Transverse colon (tissue), 4 donors: Measurements from ENCODE around the gene TGM3.

Experiments used
- CTCF ChIP-seq, 5 experiments: fragments of 200-600 bp in 3 of 5; fragments of 450-650 bp in 2 of 5; sonication (generic) in 3 of 5; IDR thresholded peaks; 1 replicate in 2 of 5; 2 replicates in 3 of 5; pipeline ENCODE4 v1.5.1; 2016 to 2017; ENCODE audit warnings: antibody characterized with exemption in 5 of 5, inconsistent platforms in 3 of 5, mild to moderate bottlenecking in 2 of 5, moderate library complexity in 1 of 5
- POLR2A ChIP-seq: fragments of 450-650 bp; IDR thresholded peaks from one replicate; pipeline ENCODE4 v1.6.1; 2016; ENCODE audit warnings: antibody characterized with exemption, mild to moderate bottlenecking, moderate library complexity
- POLR2AphosphoS5 ChIP-seq, 3 donors: sonication (generic); formaldehyde crosslinking; IDR thresholded peaks; one replicate each; pipeline ENCODE4 v1.6.1; 2016; ENCODE audit warnings: antibody characterized with exemption in 3 of 3

GRCh38 chr20:2341336-2341735 is 45.5 kb downstream of the TGM3 start:
- TF ChIP-seq POLR2AphosphoS5 (IDR thresholded peaks at IDR 0.05) (no peak), CTCF (IDR thresholded peaks at IDR 0.05) (no peak), POLR2A (no peak)
